Measurements from ENCODE around the gene MORC3.
"Not testable (repeated sequence)": the region's sequence is repeated elsewhere in the genome, so short reads cannot be mapped to it uniquely, and the experiment has no call there.

Gene MORC3, protein sequence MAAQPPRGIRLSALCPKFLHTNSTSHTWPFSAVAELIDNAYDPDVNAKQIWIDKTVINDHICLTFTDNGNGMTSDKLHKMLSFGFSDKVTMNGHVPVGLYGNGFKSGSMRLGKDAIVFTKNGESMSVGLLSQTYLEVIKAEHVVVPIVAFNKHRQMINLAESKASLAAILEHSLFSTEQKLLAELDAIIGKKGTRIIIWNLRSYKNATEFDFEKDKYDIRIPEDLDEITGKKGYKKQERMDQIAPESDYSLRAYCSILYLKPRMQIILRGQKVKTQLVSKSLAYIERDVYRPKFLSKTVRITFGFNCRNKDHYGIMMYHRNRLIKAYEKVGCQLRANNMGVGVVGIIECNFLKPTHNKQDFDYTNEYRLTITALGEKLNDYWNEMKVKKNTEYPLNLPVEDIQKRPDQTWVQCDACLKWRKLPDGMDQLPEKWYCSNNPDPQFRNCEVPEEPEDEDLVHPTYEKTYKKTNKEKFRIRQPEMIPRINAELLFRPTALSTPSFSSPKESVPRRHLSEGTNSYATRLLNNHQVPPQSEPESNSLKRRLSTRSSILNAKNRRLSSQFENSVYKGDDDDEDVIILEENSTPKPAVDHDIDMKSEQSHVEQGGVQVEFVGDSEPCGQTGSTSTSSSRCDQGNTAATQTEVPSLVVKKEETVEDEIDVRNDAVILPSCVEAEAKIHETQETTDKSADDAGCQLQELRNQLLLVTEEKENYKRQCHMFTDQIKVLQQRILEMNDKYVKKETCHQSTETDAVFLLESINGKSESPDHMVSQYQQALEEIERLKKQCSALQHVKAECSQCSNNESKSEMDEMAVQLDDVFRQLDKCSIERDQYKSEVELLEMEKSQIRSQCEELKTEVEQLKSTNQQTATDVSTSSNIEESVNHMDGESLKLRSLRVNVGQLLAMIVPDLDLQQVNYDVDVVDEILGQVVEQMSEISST
- total RNA-seq = 81.9 to 178 (median 115) reads per million in 18 experiments

- peak; percentile 100 for DNase-seq
Observed at GRCh38 chr21:36319767-36320420, at the start of gene MORC3. MORC3 (plus strand) TSS chr21:36320197; CDS start chr21:36320265, 68 bp downstream.

- not testable (repeated sequence) for DNase-seq
Observed at GRCh38 chr21:36270786-36271695, 49.0 kb upstream of the MORC3 start.

GRCh38 chr21:36274128-36274527 lies 45.9 kb upstream of the MORC3 start:
- no peak for DNase-seq

- no peak for DNase-seq
Observed at GRCh38 chr21:36282568-36283230, 37.3 kb upstream of the MORC3 start.

DNA sequence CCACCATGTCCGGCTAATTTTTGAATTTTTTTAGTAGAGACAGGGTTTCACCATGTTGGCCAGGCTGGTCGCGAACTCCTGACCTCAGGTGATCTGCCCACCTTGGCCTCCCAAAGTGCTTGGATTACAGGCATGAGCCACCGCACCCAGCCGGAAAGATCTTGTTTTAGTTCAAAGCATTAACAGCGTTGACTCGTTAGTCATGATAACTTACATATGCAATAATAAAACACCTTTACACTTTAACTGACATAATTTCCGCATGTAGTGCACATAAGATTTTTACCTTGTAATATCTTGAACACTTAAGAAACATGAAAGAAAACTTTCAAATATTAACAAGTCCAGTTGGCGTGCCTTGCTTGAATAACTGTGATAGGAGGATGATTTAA lies 36.8 kb upstream of the MORC3 start:
- not testable (repeated sequence) for DNase-seq

DNA sequence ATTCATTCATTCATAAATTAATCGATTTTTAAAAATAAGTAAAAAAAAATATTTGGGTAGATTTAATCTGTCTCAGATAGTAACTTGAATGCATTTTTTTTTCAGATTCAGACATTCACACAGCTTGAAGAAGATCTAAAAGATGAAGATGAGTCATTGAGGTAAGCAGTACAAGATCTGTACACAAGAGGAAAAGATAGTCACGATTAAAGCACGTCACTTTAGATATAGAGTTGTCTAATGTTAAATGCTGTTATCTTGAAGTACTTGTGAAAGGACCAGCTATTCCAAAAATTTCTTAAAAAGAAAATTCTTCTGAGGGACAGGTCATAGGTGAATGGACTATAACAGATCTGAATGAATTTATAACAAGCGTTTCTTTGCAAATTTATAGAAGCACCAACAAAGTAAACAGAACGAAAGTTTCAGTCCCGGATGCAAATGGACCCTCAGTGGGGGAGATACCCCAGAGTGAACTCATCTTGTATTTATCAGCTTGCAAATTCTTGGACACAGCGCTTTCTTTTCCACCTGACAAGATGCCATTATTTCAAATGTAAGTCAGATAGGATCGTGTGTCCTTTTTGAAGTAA lies 31.2 kb upstream of the MORC3 start:
- DNase-seq = no peak

- DNase-seq = no peak
Observed at GRCh38 chr21:36291509-36291908, 28.5 kb upstream of the MORC3 start.

DNA sequence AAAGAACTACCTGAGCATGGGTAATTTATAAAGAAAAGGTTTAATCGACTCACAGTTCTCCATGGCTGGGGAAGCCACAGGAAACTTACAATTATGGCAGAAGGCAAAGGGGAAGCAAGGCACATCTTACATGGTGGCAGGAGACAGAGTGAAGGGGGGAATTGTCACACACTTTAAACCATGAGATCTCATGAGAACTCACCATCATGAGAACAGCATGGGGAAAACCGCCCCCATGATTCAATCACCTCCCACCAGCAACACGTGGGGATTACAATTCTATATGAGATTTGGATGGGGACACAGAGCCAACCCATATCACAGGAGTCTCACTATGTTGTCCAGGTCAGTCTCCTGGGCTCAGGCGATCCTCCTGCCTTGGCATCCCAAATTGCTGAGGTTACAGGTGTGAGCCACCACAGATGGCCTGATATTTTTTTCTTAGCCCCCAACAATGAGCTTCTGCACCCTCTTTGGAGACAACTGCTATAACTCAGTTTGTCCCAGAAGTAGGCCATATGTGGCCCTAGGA lies 22.5 kb upstream of the MORC3 start:
- DNase-seq = peak; percentile 55 to 70

GRCh38 chr21:36297938-36298572 lies 21.9 kb upstream of the MORC3 start:
- peak; percentile 91 to 92 for DNase-seq

DNA sequence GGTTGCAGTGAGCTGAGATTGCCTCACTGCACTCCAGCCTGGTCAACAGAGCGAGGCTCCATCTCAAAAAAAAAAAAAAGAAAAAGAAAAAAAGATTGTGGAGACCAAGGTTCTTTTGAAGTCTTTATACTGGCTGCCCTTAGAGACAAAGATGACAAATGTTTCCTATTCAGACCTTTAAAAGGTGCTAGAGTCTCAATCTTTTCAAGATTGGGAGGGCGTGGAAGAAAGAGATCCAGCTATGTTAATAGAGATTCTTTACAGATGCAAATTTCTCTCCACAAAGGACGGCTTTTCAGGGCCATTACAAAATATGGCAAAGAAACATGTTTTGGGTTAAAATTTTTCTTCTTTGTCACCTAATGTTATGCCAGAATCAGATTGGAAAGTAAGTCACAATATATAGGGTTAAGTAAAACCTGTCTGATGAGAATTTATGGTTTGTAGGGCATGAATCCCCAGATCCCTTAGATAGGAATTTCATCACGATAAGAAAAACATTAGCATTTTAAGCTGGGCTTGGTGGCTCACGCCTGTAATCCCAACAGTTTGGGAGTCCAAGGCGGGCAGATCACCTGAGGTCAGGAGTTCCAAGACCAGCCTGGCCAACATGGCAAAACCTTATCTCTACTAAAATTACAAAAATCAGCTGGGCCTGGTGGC lies 13.0 kb upstream of the MORC3 start:
- no peak for DNase-seq

- no peak for DNase-seq
Observed at GRCh38 chr21:36310016-36310415, 10.0 kb upstream of the MORC3 start.

- DNase-seq = not testable (repeated sequence)
Observed at GRCh38 chr21:36313446-36313845, 6.6 kb upstream of the MORC3 start.

DNA sequence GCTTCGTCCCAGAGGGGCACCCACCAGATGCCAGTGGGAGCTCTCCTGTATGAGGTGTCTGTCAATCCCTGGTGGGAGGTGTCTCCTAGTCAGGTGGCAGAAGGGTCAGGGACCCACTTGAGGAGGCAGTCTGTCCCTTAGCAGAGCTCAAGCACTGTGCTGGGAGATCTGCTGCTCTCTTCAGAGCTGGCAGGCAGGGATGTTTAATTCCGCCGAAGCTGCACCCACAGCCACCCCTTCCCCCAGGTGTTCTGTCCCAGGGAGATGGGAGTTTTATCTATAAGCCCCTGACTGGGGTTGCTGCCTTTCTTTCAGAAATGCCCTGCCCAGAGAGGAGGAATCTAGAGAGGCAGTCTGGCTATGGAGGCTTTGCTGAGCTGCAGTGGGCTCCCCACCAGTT lies 4.0 kb upstream of the MORC3 start:
- not testable (repeated sequence) for DNase-seq

DNA sequence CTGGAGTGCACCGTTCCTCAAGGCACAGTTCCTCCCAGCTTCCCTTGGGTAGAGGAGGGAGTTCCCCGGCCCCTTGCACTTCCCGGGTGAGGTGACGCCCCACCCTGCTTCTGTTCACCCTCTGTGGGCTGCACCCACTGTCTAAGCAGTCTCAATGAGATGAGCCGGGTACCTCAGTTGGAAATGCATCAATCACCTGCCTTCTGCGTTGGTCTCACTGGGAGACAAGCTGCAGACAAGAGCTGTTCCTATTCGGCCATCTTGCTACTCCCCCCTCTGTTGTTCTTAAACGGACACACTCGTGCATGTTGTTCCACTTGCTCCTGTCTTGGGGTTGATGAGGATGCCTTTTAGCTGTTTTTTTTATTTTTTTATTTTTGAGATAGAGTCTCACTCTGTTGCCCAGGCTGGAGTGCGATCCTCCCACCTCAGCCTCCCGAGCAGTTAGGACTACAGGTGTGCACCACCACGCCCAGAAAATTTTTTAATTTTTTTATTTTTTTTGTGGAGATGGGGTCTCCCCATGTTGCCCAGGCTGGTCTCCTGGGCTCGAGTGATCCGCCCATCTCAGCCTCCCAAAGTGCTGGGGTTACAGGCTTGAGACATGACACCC lies 3.0 kb upstream of the MORC3 start:
- DNase-seq = no peak

DNA sequence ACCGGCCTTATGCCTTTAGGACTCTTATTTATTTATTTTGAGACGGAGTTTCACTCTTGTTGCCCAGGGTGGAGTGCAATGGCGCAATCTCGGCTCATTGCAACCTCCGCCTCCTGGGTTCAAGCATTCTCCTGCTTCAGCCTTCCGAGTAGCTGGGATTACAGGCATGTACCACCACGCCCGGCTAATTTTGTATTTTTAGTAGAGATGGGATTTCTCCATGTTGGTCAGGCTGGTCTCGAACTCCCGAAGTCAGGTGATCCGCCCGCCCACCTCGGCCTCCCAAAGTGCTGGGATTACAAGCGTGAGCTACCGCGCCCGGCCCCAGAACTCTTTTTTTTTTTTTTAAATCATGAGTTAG lies 611 bp upstream of the MORC3 start:
- not testable (repeated sequence) for DNase-seq

GRCh38 chr21:36320421-36321324 lies 676 bp downstream of the MORC3 start:
- peak; percentile 55 to 65 for DNase-seq

DNA sequence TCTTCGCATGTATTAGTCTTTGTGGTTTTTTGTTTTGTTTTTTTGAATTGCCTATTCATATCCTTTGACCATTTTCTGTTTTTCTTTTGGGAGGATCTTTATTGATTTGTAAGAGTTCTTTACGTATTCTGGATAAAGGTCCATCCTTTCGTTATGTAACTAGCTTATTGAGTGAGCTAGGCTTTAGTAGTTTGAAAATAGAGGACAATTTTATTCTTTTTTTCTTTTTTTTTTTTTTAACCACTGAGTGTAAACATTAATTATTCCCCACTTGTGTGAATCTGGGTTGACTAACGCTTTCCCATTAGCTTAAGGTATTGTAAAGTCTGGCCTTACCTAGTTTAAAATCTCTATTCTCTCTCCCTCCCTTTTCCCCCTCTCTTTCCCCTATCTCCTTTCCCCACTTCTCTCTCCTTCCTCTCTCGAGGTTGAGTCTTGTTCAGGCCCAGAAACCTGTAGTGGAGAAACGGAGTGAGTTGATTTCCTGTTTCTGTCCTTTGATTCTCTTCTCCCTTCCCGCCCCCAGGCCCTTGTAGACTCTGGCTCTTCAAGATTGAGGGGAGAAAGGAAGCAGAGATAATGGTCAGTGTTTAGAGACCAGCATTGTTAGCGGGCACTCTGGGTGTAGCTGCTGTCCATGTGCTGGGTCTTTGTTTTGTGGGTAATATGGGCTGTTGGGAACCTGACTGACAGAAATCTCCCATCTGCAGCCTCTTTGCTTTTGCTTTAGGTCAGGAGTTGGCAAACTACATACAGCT lies 1.5 kb downstream of the MORC3 start:
- peak; percentile 28 to 47 for DNase-seq

Data from inflammatory macrophage (primary cell).